SK-N-SH (cell line): ENCODE results near the gene APOL2. TPM values are rescaled to one million over a fixed set of nuclear protein-coding genes. Genes with fewer than 3 reads are reported as not detected.

Source experiments
- CTCF ChIA-PET: fragments of 300-600, 350-600 bp; formaldehyde crosslinking; extraction: SDS; loops from one replicate; lab custom pipeline; 2021; lab: Yijun Ruan, JAX
- POLR2A ChIA-PET: fragments of 350-600 bp; sonication (Branson Sonifier 250); formaldehyde crosslinking; extraction: SDS; loops from one replicate; lab custom pipeline; 2020; ENCODE audit warnings: antibody characterized with exemption, inconsistent platforms; lab: Yijun Ruan, JAX
- DNase-seq: peaks from one replicate; pipeline ENCODE4 v3.0.0; 2012
- H2AFZ ChIP-seq: fragments of 200-600 bp; sonication (generic); 2 replicates; pipeline ENCODE4 v1.8.1; 2016; ENCODE audit warnings: antibody characterized with exemption, mild to moderate bottlenecking, low read depth
- H3F3A ChIP-seq: fragments of 200-600 bp; sonication (generic); replicated peaks from 2 replicates; pipeline ENCODE3; 2016; ENCODE audit warnings: antibody characterized with exemption, mild to moderate bottlenecking; ENCODE audit not compliant: insufficient read depth
- H3K27ac ChIP-seq, 2 experiments: fragments of 200-500 bp in 1 of 2; fragments of 200-600 bp in 1 of 2; sonication (Bioruptor generic) in 1 of 2; sonication (generic), shearing (Covaris generic) in 1 of 2; 2 replicates each; pipeline versions ENCODE4 v1.5.1 to v1.6.1; 2014 to 2016; ENCODE audit warnings: low read depth in 2 of 2, inconsistent platforms in 1 of 2, low read length in 1 of 2, mild to moderate bottlenecking in 1 of 2, mixed read lengths in 1 of 2
- H3K27me3 ChIP-seq: fragments of 200-600 bp; sonication (generic), shearing (Covaris generic); 2 replicates; pipeline ENCODE4 v1.6.1; 2016; ENCODE audit warnings: mixed run types; ENCODE audit not compliant: insufficient read depth
- H3K36me3 ChIP-seq, 2 experiments: fragments of 200-500 bp in 1 of 2; fragments of 200-600 bp in 1 of 2; sonication (Bioruptor generic) in 1 of 2; sonication (generic) in 1 of 2; replicated peaks in 1 of 2; 2 replicates each; pipeline versions ENCODE3 to v1.5.1; 2014 to 2016; ENCODE audit warnings: low read length in 1 of 2, mild to moderate bottlenecking in 1 of 2; ENCODE audit not compliant: insufficient read depth in 2 of 2, control insufficient read depth in 1 of 2
- H3K4me1 ChIP-seq, 2 experiments: fragments of 200-500 bp in 1 of 2; fragments of 200-600 bp in 1 of 2; sonication (Bioruptor generic) in 1 of 2; sonication (generic), shearing (Covaris generic) in 1 of 2; 2 replicates each; pipeline versions ENCODE4 v1.5.1 to v1.6.1; 2014 to 2016; ENCODE audit warnings: low read depth in 1 of 2, low read length in 1 of 2, mixed run types in 1 of 2; ENCODE audit not compliant: insufficient read depth in 2 of 2, control insufficient read depth in 1 of 2
- H3K4me2 ChIP-seq: fragments of 200-600 bp; sonication (generic), shearing (Covaris generic); 2 replicates; pipeline ENCODE4 v1.6.1; 2017; ENCODE audit warnings: mixed run types
- H3K4me3 ChIP-seq, 2 experiments: fragments of 200-500 bp in 1 of 2; fragments of 200-600 bp in 1 of 2; sonication (Bioruptor generic) in 1 of 2; sonication (generic), shearing (Covaris generic) in 1 of 2; 2 replicates each; pipeline versions ENCODE4 v1.5.1 to v1.8.1; 2014 to 2016; ENCODE audit warnings: low read depth in 2 of 2, inconsistent platforms in 1 of 2, low read length in 1 of 2, mild to moderate bottlenecking in 1 of 2, mixed read lengths in 1 of 2, moderate library complexity in 1 of 2
- H3K79me2 ChIP-seq: fragments of 200-600 bp; sonication (generic); 2 replicates; pipeline ENCODE4 v1.8.1; 2017; ENCODE audit warnings: mild to moderate bottlenecking; ENCODE audit not compliant: insufficient read depth
- H3K9ac ChIP-seq: fragments of 200-600 bp; sonication (generic); 2 replicates; pipeline ENCODE4 v1.6.1; 2017; ENCODE audit warnings: mixed run types
- H3K9me2 ChIP-seq: fragments of 200-600 bp; sonication (generic); 2 replicates; pipeline ENCODE4 v1.6.1; 2017; ENCODE audit warnings: mixed run types
- H3K9me3 ChIP-seq: fragments of 200-600 bp; sonication (generic); 2 replicates; pipeline ENCODE4 v1.6.1; 2017; ENCODE audit warnings: mixed run types, mild to moderate bottlenecking, moderate library complexity
- H4K20me1 ChIP-seq: fragments of 200-600 bp; sonication (generic); 2 replicates; pipeline ENCODE4 v1.6.1; 2017; ENCODE audit warnings: mild to moderate bottlenecking, mixed run types; ENCODE audit not compliant: insufficient read depth
- CHD2 ChIP-seq: fragments of 150-350 bp; IDR thresholded peaks from 2 replicates; pipeline ENCODE4 v1.6.1; 2018; ENCODE audit warnings: low read length; ENCODE audit not compliant: partially characterized antibody
- EP300 ChIP-seq, 2 experiments: IDR thresholded peaks; 2 replicates each; pipeline versions ENCODE4 v1.4.0 to v1.6.1; 2012; ENCODE audit warnings: borderline replicate concordance in 1 of 2, low read depth in 1 of 2, low read length in 1 of 2
- FOSL2 ChIP-seq: IDR thresholded peaks from 2 replicates; pipeline ENCODE4 v1.4.0; 2012; ENCODE audit warnings: low read depth, mild to moderate bottlenecking, moderate library complexity, borderline replicate concordance
- FOXJ3 ChIP-seq: sonication (generic); formaldehyde crosslinking; IDR thresholded peaks from 2 replicates; pipeline ENCODE4 v1.5.1; 2020; ENCODE audit warnings: mild to moderate bottlenecking, missing genetic modification reagents
- IRF3 ChIP-seq: fragments of 150-350 bp; IDR thresholded peaks from 2 replicates; pipeline ENCODE4 v1.6.1; 2016; ENCODE audit warnings: mild to moderate bottlenecking, low read depth, low read length
- JUND ChIP-seq: IDR thresholded peaks from 2 replicates; pipeline ENCODE4 v1.4.0; 2012
- MEF2A ChIP-seq: IDR thresholded peaks from 2 replicates; pipeline ENCODE4 v1.4.0; 2012; ENCODE audit warnings: low read depth, borderline replicate concordance
- NFIC ChIP-seq: IDR thresholded peaks from 2 replicates; pipeline ENCODE4 v1.4.0; 2012; ENCODE audit warnings: borderline replicate concordance
- NRF1 ChIP-seq: IDR thresholded peaks from 2 replicates; pipeline ENCODE4 v1.6.1; 2012; ENCODE audit warnings: low read depth, mild to moderate bottlenecking, low read length
- POLR2AphosphoS5 ChIP-seq: IDR thresholded peaks from 2 replicates; pipeline ENCODE4 v1.6.1; 2012; ENCODE audit warnings: low read depth, low read length
- REST ChIP-seq: IDR thresholded peaks from 2 replicates; pipeline ENCODE4 v1.6.1; 2012; ENCODE audit warnings: mild to moderate bottlenecking, low read depth, low read length, moderate library complexity
- SMC3 ChIP-seq: IDR thresholded peaks from 2 replicates; pipeline ENCODE4 v1.6.1; 2012; ENCODE audit warnings: low read depth, low read length, improper control_type of control experiment
- TCF12 ChIP-seq: IDR thresholded peaks from 2 replicates; pipeline ENCODE4 v1.4.0; 2012
- YY1 ChIP-seq: IDR thresholded peaks from 2 replicates; pipeline ENCODE4 v1.4.0; 2012; ENCODE audit warnings: low read depth, mild to moderate bottlenecking
- WGBS: methylation state at CpG from one replicate; pipeline ENCODE4 v1.1.6; 2017; ENCODE audit warnings: low lambda C conversion rate; 5-methylcytosine and 5-hydroxymethylcytosine counted together
- polyA plus RNA-seq, 3 experiments: library from polyadenylated mRNA; depleted of rRNA; stranded (reverse); fragments of >200 nt; gene quantifications; 2 replicates each; pipeline ENCODE4 v1.2.3, GENCODE V29; 2012

The APOL2 gene
- polyA plus RNA-seq, 1 of the 3 experiments (the other 2 are of a cell fraction): 8.3 TPM

GRCh38 chr22:36257948-36258670, 18.8 kb upstream of the APOL2 start:
- Histone ChIP-seq H2AFZ (no peak overlapping the region), H3K9ac (no peak overlapping the region), H3K27me3 (no peaks in the 10 kb centered on the region), H3K9me3 (no peaks in the 10 kb centered on the region), H3K9me2 (no peaks in the 10 kb centered on the region), H3K27ac (no peak overlapping the region), H3K4me3 (no peak overlapping the region), H3K4me2 (no peak overlapping the region), H3K79me2 (no peaks in the 10 kb centered on the region)
- POLR2A ChIA-PET: no interaction called here
- TF ChIP-seq SMC3 (no peak), POLR2AphosphoS5 (no peak), YY1 (no peak), NRF1 (no peak)
- TF ChIP-seq, all 33 proteins: peak for 0
- DNase-seq: no peak
- H3K4me1 ChIP-seq: peaks cover 0 to 19% of the 10 kb centered on the region in 2 experiments; a peak in 1 of 4 replicates
- CTCF ChIA-PET: interaction anchor here (0.6 to 2.1 kb wide), 8 partner anchors 9 to 212 kb away, joined by 3 to 5 read pairs (median 3); no protein-coding TSS in a partner anchor
- no peaks in the 10 kb centered on the region for H3K36me3 ChIP-seq
- no peaks in the 10 kb centered on the region for H3F3A ChIP-seq
- H4K20me1 ChIP-seq: no peaks in the 10 kb centered on the region
- WGBS: 86% methylated on average over 13 of the region's 13 CpGs

- H3K4me1 ChIP-seq: peaks cover 0 to 23% of the 10 kb centered on the region in 2 experiments; a peak in 1 of 4 replicates
Observed at GRCh38 chr22:36257308-36257707, 18.0 kb upstream of the APOL2 start.

More at GRCh38 chr22:36257308-36257707, 18.0 kb upstream of the APOL2 start:
- ChIA-PET CTCF (interaction anchor here (0.9 kb wide), 1 partner anchor 17 kb away, joined by 3 read pairs; no protein-coding TSS in a partner anchor), POLR2A (no interaction called here)
- no peaks in the 10 kb centered on the region for H3K79me2 ChIP-seq
- no peaks in the 10 kb centered on the region for H3K9me3 ChIP-seq
- no peak overlapping the region for H2AFZ ChIP-seq
- no peak overlapping the region for H3K4me3 ChIP-seq
- 35% methylated on average over 4 of the region's 8 CpGs for WGBS
- no peak overlapping the region for H3K4me2 ChIP-seq
- TF ChIP-seq REST (no peak), CHD2 (no peak), IRF3 (no peak), POLR2AphosphoS5 (no peak), SMC3 (no peak), YY1 (no peak), EP300 (IDR thresholded peaks at IDR 0.05; ENCODE audit: borderline replicate concordance in 1 of 2, low read depth in 1 of 2, low read length in 1 of 2) (no peak), NFIC (no peak), MEF2A (no peak), FOSL2 (no peak), FOXJ3 (no peak), JUND (no peak), NRF1 (no peak), TCF12 (no peak)
- TF ChIP-seq, all 33 proteins: peak for 0
- Histone ChIP-seq H3K9ac (no peak overlapping the region), H4K20me1 (no peaks in the 10 kb centered on the region), H3F3A (no peaks in the 10 kb centered on the region), H3K27ac (no peak overlapping the region), H3K9me2 (no peaks in the 10 kb centered on the region), H3K27me3 (no peaks in the 10 kb centered on the region), H3K36me3 (no peaks in the 10 kb centered on the region)
- DNase-seq: no peak
